Measurements from ENCODE around the gene FASTK. TPM values are rescaled to one million over a fixed set of nuclear protein-coding genes. Genes with fewer than 3 reads are reported as not detected.

The FASTK gene
- total and polyA plus RNA-seq, 2 experiments from 2014 or later: 109 to 145 TPM

GRCh38 chr7:151078233-151079040 is 2.2 kb downstream of the FASTK start:
- Histone ChIP-seq H3K4me2 (ENCODE audit: unreplicated experiment) (peak overlapping the region; percentile 7), H3K79me2 (ENCODE audit: insufficient read depth) (peaks cover 45% of the 10 kb centered on the region), H3K27ac (peak overlapping the region; percentile 40), H3K9me3 (ENCODE audit: low read depth) (no peaks in the 10 kb centered on the region), H3K4me1 (ENCODE audit: insufficient read depth) (peaks cover 17% of the 10 kb centered on the region), H3K9ac (peak overlapping the region; percentile 96), H3K27me3 (replicated peaks; ENCODE audit: insufficient read depth) (no peaks in the 10 kb centered on the region), H2AFZ (no peak overlapping the region), H3K36me3 (ENCODE audit: low read depth) (no peaks in the 10 kb centered on the region; the same call in 1 of the 2 replicates), H4K20me1 (ENCODE audit: insufficient read depth) (no peaks in the 10 kb centered on the region), H3K4me3 (0 out of 2 replicates have a peak overlapping the region, but pooled peaks have one; percentile 5), H3F3A (ENCODE audit: insufficient read depth) (peaks cover 7% of the 10 kb centered on the region; the same call in 1 of the 2 replicates), H3K9me2 (ENCODE audit: insufficient read depth) (no peaks in the 10 kb centered on the region)
- TF ChIP-seq EZH2 (IDR thresholded peaks at IDR 0.05; ENCODE audit: insufficient read depth, poor library complexity, severe bottlenecking) (no peak), EZH2phosphoT487 (IDR thresholded peaks at IDR 0.05; ENCODE audit: insufficient read depth, low read depth) (no peak)
- 31 to 38% methylated on average over 20 to 21 of the region's 22 CpGs for WGBS, 2 experiments (ENCODE audit: low coverage in 1 of 2, low lambda C conversion rate in 2 of 2, missing lambda C conversion rate in 2 of 2)
- in situ Hi-C loops (cut with MboI): no loop called here
- peak; percentile 65 for DNase-seq

- Histone ChIP-seq H3K4me1 (ENCODE audit: insufficient read depth) (peaks cover 17% of the 10 kb centered on the region), H4K20me1 (ENCODE audit: insufficient read depth) (no peaks in the 10 kb centered on the region), H3K79me2 (ENCODE audit: insufficient read depth) (peaks cover 42% of the 10 kb centered on the region), H3K27ac (peak overlapping the region; percentile 40), H3K9me3 (ENCODE audit: low read depth) (no peaks in the 10 kb centered on the region), H3K27me3 (replicated peaks; ENCODE audit: insufficient read depth) (no peaks in the 10 kb centered on the region), H3K4me3 (no peak overlapping the region), H3K9me2 (ENCODE audit: insufficient read depth) (no peaks in the 10 kb centered on the region), H3K36me3 (ENCODE audit: low read depth) (no peaks in the 10 kb centered on the region; the same call in 1 of the 2 replicates), H3K4me2 (ENCODE audit: unreplicated experiment) (no peak overlapping the region), H3K9ac (0 out of 2 replicates have a peak overlapping the region, but pooled peaks have one; percentile 29), H3F3A (ENCODE audit: insufficient read depth) (peaks cover 7% of the 10 kb centered on the region; the same call in 1 of the 2 replicates), H2AFZ (no peak overlapping the region)
- in situ Hi-C loops (cut with MboI): no loop called here
- WGBS, 2 experiments (ENCODE audit: low coverage in 1 of 2, low lambda C conversion rate in 2 of 2, missing lambda C conversion rate in 2 of 2): 55 to 64% methylated on average over 4 to 9 of the region's 10 CpGs
- DNase-seq: peak; percentile 64
- TF ChIP-seq EZH2 (IDR thresholded peaks at IDR 0.05; ENCODE audit: insufficient read depth, poor library complexity, severe bottlenecking): no peak
- no peak for TF ChIP-seq EZH2phosphoT487 (IDR thresholded peaks at IDR 0.05; ENCODE audit: insufficient read depth, low read depth)
Observed at GRCh38 chr7:151077705-151078232, 2.8 kb downstream of the FASTK start.

GRCh38 chr7:151076863-151077704 is 3.5 kb downstream of the FASTK start:
- WGBS, 2 experiments (ENCODE audit: low coverage in 1 of 2, low lambda C conversion rate in 2 of 2, missing lambda C conversion rate in 2 of 2): 77 to 82% methylated on average over 29 to 33 of the region's 33 CpGs
- H3K9me3 ChIP-seq (ENCODE audit: low read depth): no peaks in the 10 kb centered on the region
- H2AFZ ChIP-seq: no peak overlapping the region
- no peaks in the 10 kb centered on the region; the same call in 1 of the 2 replicates for H3K36me3 ChIP-seq (ENCODE audit: low read depth)
- H3K27ac ChIP-seq: no peak overlapping the region
- in situ Hi-C loops (cut with MboI): no loop called here
- no peaks in the 10 kb centered on the region for H3K9me2 ChIP-seq (ENCODE audit: insufficient read depth)
- peak; percentile 49 for DNase-seq
- no peak overlapping the region for H3K4me3 ChIP-seq
- TF ChIP-seq EZH2phosphoT487 (IDR thresholded peaks at IDR 0.05; ENCODE audit: insufficient read depth, low read depth): no peak
- no peak for TF ChIP-seq EZH2 (IDR thresholded peaks at IDR 0.05; ENCODE audit: insufficient read depth, poor library complexity, severe bottlenecking)
- H3K79me2 ChIP-seq (ENCODE audit: insufficient read depth): peaks cover 35% of the 10 kb centered on the region
- no peaks in the 10 kb centered on the region for H4K20me1 ChIP-seq (ENCODE audit: insufficient read depth)
- H3K4me1 ChIP-seq (ENCODE audit: insufficient read depth): peaks cover 13% of the 10 kb centered on the region
- H3F3A ChIP-seq (ENCODE audit: insufficient read depth): peaks cover 7% of the 10 kb centered on the region; the same call in 1 of the 2 replicates
- no peak overlapping the region for H3K4me2 ChIP-seq (ENCODE audit: unreplicated experiment)
- H3K9ac ChIP-seq: no peak overlapping the region
- H3K27me3 ChIP-seq (replicated peaks; ENCODE audit: insufficient read depth): no peaks in the 10 kb centered on the region

- peaks cover 29% of the 10 kb centered on the region for H3K79me2 ChIP-seq (ENCODE audit: insufficient read depth)
- H3K9ac ChIP-seq: no peak overlapping the region
- H3K9me2 ChIP-seq (ENCODE audit: insufficient read depth): no peaks in the 10 kb centered on the region
- DNase-seq: no peak
- H4K20me1 ChIP-seq (ENCODE audit: insufficient read depth): no peaks in the 10 kb centered on the region
- WGBS, 2 experiments (ENCODE audit: low coverage in 1 of 2, low lambda C conversion rate in 2 of 2, missing lambda C conversion rate in 2 of 2): 87 to 90% methylated on average over 21 to 22 of the region's 22 CpGs
- no peak overlapping the region for H3K4me3 ChIP-seq
- no peaks in the 10 kb centered on the region for H3K27me3 ChIP-seq (replicated peaks; ENCODE audit: insufficient read depth)
- TF ChIP-seq EZH2phosphoT487 (IDR thresholded peaks at IDR 0.05; ENCODE audit: insufficient read depth, low read depth) (no peak), EZH2 (IDR thresholded peaks at IDR 0.05; ENCODE audit: insufficient read depth, poor library complexity, severe bottlenecking) (no peak)
- no peak overlapping the region for H3K4me2 ChIP-seq (ENCODE audit: unreplicated experiment)
- H3K36me3 ChIP-seq (ENCODE audit: low read depth): no peaks in the 10 kb centered on the region; the same call in 1 of the 2 replicates
- peaks cover 7% of the 10 kb centered on the region for H3K4me1 ChIP-seq (ENCODE audit: insufficient read depth)
- H3K27ac ChIP-seq: no peak overlapping the region
- in situ Hi-C loops (cut with MboI): no loop called here
- H2AFZ ChIP-seq: no peak overlapping the region
- H3K9me3 ChIP-seq (ENCODE audit: low read depth): no peaks in the 10 kb centered on the region
- peaks cover 7% of the 10 kb centered on the region; the same call in 1 of the 2 replicates for H3F3A ChIP-seq (ENCODE audit: insufficient read depth)
Observed at GRCh38 chr7:151075978-151076426, 4.6 kb downstream of the FASTK start.

Data from GM23248 (cell line).